Activated naive CD8-positive, alpha-beta T cell treated with anti-CD3 and anti-CD28 coated beads for 36 hours (primary cell): ENCODE measurements around the gene PCSK5. TPM values are rescaled to one million over a fixed set of nuclear protein-coding genes. Genes with fewer than 3 reads are reported as not detected.
"Not testable (repeated sequence)": the region's sequence is repeated elsewhere in the genome, so short reads cannot be mapped to it uniquely, and the experiment has no call there.

Experiments
- DNase-seq: peaks from one replicate; pipeline ENCODE4 v3.0.0; 2021
- H3K27ac Mint-ChIP-seq: one replicate; pipeline ENCODE4 v1.8.0; 2022; ENCODE audit warnings: mild to moderate bottlenecking, moderate library complexity, mixed read lengths
- H3K27me3 Mint-ChIP-seq: one replicate; pipeline ENCODE4 v1.8.0; 2022; ENCODE audit warnings: mild to moderate bottlenecking, mixed read lengths
- H3K36me3 Mint-ChIP-seq: one replicate; pipeline ENCODE4 v1.8.0; 2021; ENCODE audit warnings: mild to moderate bottlenecking, mixed read lengths
- H3K4me1 Mint-ChIP-seq: one replicate; pipeline ENCODE4 v1.8.0; 2021; ENCODE audit warnings: mixed read lengths
- H3K4me3 Mint-ChIP-seq: one replicate; pipeline ENCODE4 v1.8.0; 2022; ENCODE audit warnings: mild to moderate bottlenecking, moderate library complexity, mixed read lengths
- H3K9me3 Mint-ChIP-seq: one replicate; pipeline ENCODE4 v1.8.0; 2022; ENCODE audit warnings: mixed read lengths
- total RNA-seq, 2 experiments: library from RNA; stranded (reverse); gene quantifications; one replicate each; pipeline ENCODE4 v1.2.3, GENCODE V29; 2021

The PCSK5 gene
- total RNA-seq, 2 experiments from 2014 or later = 5.3 to 5.5 TPM

DNA sequence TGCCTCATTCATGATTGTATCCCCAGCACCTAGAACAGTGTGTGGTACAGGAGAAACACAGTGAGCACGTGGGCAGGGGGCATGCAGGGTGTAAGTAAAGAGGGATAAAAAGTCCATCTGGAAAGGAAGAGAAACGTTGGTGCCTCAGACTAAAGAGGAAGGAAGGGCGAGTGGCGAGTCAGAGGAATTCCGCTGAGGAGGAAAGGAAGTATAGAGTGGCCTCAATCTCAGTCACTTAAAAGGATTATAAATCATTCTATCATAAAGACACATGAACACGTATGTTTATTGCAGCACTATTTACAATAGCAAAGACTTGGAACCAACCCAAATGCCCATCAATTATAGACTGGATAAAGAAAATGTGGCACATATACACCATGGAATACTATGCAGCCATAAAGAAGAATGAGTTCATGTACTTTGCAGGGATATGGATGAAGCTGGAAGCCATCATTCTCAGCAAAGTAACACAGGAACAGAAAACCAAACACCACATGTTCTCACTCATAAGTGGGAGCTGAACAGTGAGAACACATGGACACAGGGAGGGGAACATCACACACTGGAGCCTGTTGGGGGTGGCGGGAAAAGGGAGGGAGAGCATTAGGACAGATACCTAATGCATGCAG lies 10.5 kb downstream of the PCSK5 start:
- DNase-seq, H3K4me3 Mint-ChIP-seq, H3K27me3 Mint-ChIP-seq, H3K9me3 Mint-ChIP-seq, H3K27ac Mint-ChIP-seq: not testable (repeated sequence)
- peaks cover 43% of the 10 kb centered on the region for H3K4me1 Mint-ChIP-seq
- H3K36me3 Mint-ChIP-seq = peaks cover 16% of the 10 kb centered on the region

DNA sequence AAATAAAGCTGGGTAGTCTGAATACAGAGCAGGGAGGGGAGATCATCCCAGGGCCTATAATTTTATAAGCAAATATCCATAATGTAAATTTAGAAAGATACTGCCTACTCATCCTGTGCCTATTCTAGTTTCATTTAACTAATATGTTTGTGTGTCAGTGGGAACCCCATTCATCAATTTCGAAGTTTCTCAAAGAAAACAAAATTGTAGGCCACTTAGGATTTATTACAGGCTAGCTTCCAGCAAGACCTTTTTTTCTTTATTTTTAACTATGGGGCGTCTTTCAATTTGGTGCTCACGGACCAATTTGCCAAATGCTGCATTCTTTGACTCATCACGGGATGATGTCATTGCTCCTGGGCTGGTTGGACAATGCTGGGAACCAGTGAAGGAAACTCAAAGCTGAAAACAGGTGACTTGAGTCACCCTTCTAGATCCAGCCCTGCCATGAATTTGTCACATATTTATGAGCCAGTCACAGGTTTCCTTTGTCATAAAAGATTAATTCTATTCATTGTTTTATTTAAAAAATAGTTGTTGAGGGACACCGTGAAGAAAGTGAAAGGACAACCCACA lies 13.4 kb downstream of the PCSK5 start:
- Mint-ChIP-seq H3K4me3 (no peak overlapping the region), H3K36me3 (peaks cover 19% of the 10 kb centered on the region), H3K4me1 (peaks cover 37% of the 10 kb centered on the region), H3K27ac (no peak overlapping the region), H3K27me3 (no peaks in the 10 kb centered on the region), H3K9me3 (peaks cover 5% of the 10 kb centered on the region)
- no peak for DNase-seq

- H3K9me3 Mint-ChIP-seq = peaks cover 5% of the 10 kb centered on the region
Observed at GRCh38 chr9:75904364-75904763, 13.9 kb downstream of the PCSK5 start.

DNA sequence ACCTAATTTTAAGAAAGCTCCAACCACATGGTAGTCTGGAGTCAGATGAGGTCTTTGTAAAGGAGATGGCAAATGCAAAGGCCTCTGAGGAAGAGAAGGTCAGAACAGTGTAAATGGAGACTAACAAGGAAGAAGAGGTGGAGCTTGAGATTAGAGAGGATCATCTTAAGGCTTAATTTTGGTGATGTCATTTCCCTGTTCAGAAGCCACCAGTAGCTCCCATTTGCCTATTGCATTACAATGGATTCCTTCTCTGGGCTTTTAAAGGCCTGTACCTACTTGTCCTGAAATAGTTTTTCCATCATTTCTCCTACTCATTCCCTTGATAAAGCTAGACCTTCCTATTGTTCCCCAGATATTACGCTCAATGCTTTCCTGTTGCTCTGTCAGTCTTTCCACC lies 16.1 kb downstream of the PCSK5 start:
- DNase-seq = no peak
- Mint-ChIP-seq H3K36me3 (peaks cover 9% of the 10 kb centered on the region), H3K9me3 (no peaks in the 10 kb centered on the region), H3K27me3 (no peaks in the 10 kb centered on the region), H3K27ac (no peak overlapping the region), H3K4me1 (peaks cover 47% of the 10 kb centered on the region), H3K4me3 (no peak overlapping the region)

More at GRCh38 chr9:75904364-75904763, 13.9 kb downstream of the PCSK5 start:
- Mint-ChIP-seq H3K4me1 (peaks cover 35% of the 10 kb centered on the region), H3K27ac (no peak overlapping the region), H3K36me3 (peaks cover 18% of the 10 kb centered on the region), H3K4me3 (no peak overlapping the region), H3K27me3 (no peaks in the 10 kb centered on the region)
- DNase-seq = no peak

- Mint-ChIP-seq H3K4me1 (peaks cover 52% of the 10 kb centered on the region), H3K9me3 (no peaks in the 10 kb centered on the region), H3K27me3 (no peaks in the 10 kb centered on the region), H3K36me3 (peaks cover 6% of the 10 kb centered on the region), H3K4me3 (no peak overlapping the region), H3K27ac (no peak overlapping the region)
- no peak for DNase-seq
Observed at GRCh38 chr9:75907329-75907728, 16.9 kb downstream of the PCSK5 start.

DNA sequence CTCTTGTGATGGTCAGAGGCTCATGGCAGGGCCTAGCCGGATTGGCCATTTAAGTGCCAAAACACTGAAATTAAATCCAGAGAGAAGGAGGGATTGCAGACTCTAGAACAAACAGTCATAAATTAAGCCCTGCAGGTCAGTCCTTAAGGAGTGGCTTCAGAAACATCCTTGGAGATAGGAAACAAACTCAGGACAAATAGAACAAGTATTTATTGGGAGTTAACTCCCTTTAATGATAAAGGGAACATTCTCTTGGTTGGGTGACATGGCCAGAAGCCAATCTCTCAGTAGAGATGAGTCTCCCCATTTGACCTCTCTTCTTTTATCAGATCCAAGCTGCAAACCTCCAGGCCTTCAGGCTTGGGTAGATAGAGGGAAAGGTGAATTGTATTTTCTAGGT lies 17.4 kb downstream of the PCSK5 start:
- no peak for DNase-seq
- Mint-ChIP-seq H3K27me3 (no peaks in the 10 kb centered on the region), H3K9me3 (no peaks in the 10 kb centered on the region), H3K4me3 (no peak overlapping the region), H3K4me1 (peaks cover 53% of the 10 kb centered on the region), H3K27ac (no peak overlapping the region), H3K36me3 (peaks cover 6% of the 10 kb centered on the region)

- H3K27me3 Mint-ChIP-seq = no peaks in the 10 kb centered on the region
- H3K27ac Mint-ChIP-seq = no peak overlapping the region
- H3K36me3 Mint-ChIP-seq = peaks cover 8% of the 10 kb centered on the region
- no peak overlapping the region for H3K4me3 Mint-ChIP-seq
- H3K4me1 Mint-ChIP-seq = peaks cover 47% of the 10 kb centered on the region
- peak; percentile 3 for DNase-seq
- H3K9me3 Mint-ChIP-seq = no peaks in the 10 kb centered on the region
Observed at GRCh38 chr9:75909776-75910175, 19.3 kb downstream of the PCSK5 start.

DNA sequence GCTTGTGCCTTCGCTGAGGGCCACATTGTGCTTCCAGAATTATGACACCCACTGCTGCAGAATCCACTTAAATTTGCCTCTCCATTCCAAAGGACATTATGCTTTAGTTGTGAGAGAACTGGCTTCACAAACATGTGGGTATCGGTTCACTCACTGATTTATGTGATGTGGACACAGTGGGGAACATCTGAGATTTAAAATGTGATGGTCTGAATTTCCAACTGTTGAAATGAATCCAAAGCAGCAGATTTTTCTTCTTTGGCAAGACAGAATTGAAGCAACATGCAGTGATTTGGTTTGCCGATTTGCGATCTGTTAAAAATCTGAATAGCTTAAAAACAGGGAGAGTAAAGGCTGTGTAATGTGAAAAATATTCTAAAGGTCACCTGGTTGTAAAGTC lies 20.3 kb downstream of the PCSK5 start:
- Mint-ChIP-seq H3K27me3 (no peaks in the 10 kb centered on the region), H3K27ac (no peak overlapping the region), H3K9me3 (no peaks in the 10 kb centered on the region), H3K4me1 (peaks cover 46% of the 10 kb centered on the region), H3K4me3 (no peak overlapping the region), H3K36me3 (peaks cover 8% of the 10 kb centered on the region)
- no peak for DNase-seq

DNA sequence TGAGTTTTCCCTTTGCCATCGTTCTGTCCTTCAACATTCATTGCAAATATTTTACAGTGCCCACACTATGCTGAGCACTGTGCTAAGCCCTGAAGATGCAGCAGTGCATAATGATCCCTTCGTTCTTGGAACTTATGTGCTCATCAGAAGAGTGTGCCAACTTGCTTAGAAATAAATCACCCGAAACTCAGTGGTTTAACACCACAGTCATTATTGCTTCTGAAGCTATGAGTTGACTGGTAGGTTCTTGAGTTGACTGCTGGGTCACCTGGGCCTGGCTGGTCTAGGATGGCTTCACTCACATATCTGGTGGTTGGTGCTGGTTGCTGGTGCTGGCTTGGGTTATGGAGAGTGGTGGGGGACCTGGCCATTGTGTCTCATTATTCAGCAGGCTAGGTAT lies 20.9 kb downstream of the PCSK5 start:
- Mint-ChIP-seq H3K36me3 (peaks cover 6% of the 10 kb centered on the region), H3K9me3 (no peaks in the 10 kb centered on the region), H3K4me3 (no peak overlapping the region), H3K27ac (no peak overlapping the region), H3K27me3 (no peaks in the 10 kb centered on the region), H3K4me1 (peaks cover 44% of the 10 kb centered on the region)
- no peak for DNase-seq

- H3K36me3 Mint-ChIP-seq = peaks cover 6% of the 10 kb centered on the region
- H3K27ac Mint-ChIP-seq = no peak overlapping the region
- peaks cover 45% of the 10 kb centered on the region for H3K4me1 Mint-ChIP-seq
- H3K4me3 Mint-ChIP-seq = no peak overlapping the region
- no peak for DNase-seq
- H3K27me3 Mint-ChIP-seq = no peaks in the 10 kb centered on the region
- H3K9me3 Mint-ChIP-seq = no peaks in the 10 kb centered on the region
Observed at GRCh38 chr9:75912951-75913350, 22.5 kb downstream of the PCSK5 start.

DNA sequence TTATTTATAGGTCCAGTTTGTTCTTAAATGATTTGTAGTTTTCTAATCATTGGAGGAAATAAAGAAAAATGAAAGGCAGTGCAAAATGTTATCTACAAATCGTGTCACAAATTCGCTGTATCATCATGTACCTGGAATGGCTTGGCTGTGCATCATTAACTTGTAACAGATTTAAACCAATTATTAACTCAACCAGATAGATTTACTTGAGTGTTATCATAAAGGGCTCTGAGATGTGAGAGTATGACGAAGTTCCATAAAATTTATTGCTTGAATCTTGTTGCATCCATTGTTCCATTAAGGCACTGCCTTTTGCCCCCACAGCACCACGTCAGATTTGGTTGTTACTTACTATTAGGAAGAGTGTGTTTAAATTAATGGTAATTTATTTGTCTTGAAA lies 23.5 kb downstream of the PCSK5 start:
- no peaks in the 10 kb centered on the region for H3K9me3 Mint-ChIP-seq
- H3K27ac Mint-ChIP-seq = no peak overlapping the region
- no peak overlapping the region for H3K4me3 Mint-ChIP-seq
- DNase-seq = no peak
- peaks cover 4% of the 10 kb centered on the region for H3K36me3 Mint-ChIP-seq
- no peaks in the 10 kb centered on the region for H3K27me3 Mint-ChIP-seq
- H3K4me1 Mint-ChIP-seq = peaks cover 46% of the 10 kb centered on the region

DNA sequence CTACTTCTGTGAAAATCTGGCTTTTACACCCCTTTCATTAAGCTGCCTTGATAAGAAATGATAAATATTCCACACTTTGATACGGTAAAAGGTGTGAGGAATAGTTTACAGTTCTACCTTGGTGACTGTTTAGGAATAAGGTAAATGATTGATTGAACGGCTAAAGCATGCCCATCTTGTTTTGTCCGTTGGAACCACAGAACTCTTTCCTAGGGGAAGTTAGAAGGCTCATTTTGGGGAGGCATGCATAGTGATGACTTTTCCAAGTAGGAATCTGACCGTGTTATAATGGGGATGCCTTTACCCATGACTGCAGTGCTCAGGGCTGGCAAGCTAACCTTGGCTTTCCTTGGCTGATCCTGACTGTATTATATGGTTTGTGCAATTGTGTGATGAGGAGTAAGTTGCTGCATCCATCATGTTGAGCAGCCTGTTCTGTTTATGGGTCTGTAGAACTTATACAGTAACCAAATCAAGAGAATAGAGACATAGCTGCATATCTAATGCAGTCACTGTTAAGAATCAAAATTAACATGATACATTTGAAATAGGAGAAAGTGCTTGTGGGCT lies 24.5 kb downstream of the PCSK5 start:
- Mint-ChIP-seq H3K27me3 (no peaks in the 10 kb centered on the region), H3K27ac (no peak overlapping the region), H3K36me3 (peaks cover 4% of the 10 kb centered on the region), H3K4me1 (peaks cover 42% of the 10 kb centered on the region), H3K4me3 (no peak overlapping the region), H3K9me3 (no peaks in the 10 kb centered on the region)
- no peak for DNase-seq

DNA sequence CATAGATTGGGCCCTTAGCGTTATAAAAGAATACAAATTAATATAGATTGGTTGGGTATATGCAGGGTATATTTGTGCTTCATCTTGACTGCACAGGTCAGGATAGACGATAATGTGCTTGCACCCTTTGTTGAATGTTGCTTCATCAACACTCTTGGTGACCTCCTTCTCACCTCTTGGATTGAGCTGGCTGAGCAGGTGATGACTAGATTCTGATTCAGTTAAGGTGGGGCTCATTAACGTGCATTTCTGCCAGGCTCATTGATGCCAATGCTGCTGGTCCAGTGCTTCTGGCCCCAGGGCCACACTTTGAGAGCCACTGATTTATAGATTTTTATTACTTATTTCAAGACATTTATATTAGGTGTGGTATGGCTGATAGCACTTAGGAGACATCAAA lies 27.7 kb downstream of the PCSK5 start:
- H3K9me3 Mint-ChIP-seq = peaks cover 2% of the 10 kb centered on the region
- H3K4me3 Mint-ChIP-seq = no peak overlapping the region
- peaks cover 25% of the 10 kb centered on the region for H3K4me1 Mint-ChIP-seq
- no peak overlapping the region for H3K27ac Mint-ChIP-seq
- H3K27me3 Mint-ChIP-seq = no peaks in the 10 kb centered on the region
- H3K36me3 Mint-ChIP-seq = peaks cover under 1% of the 10 kb centered on the region
- DNase-seq = no peak

- H3K9me3 Mint-ChIP-seq = peaks cover 4% of the 10 kb centered on the region
Observed at GRCh38 chr9:75918909-75919308, 28.4 kb downstream of the PCSK5 start.

GRCh38 chr9:75921391-75922127 lies 31.1 kb downstream of the PCSK5 start:
- no peak for DNase-seq
- Mint-ChIP-seq H3K4me3 (no peak overlapping the region), H3K4me1 (peaks cover 32% of the 10 kb centered on the region), H3K27me3 (no peaks in the 10 kb centered on the region), H3K36me3 (peaks cover 4% of the 10 kb centered on the region), H3K9me3 (peaks cover 4% of the 10 kb centered on the region), H3K27ac (no peak overlapping the region)

More at GRCh38 chr9:75918909-75919308, 28.4 kb downstream of the PCSK5 start:
- H3K36me3 Mint-ChIP-seq = peaks cover 2% of the 10 kb centered on the region
- no peaks in the 10 kb centered on the region for H3K27me3 Mint-ChIP-seq
- H3K4me3 Mint-ChIP-seq = no peak overlapping the region
- no peak overlapping the region for H3K27ac Mint-ChIP-seq
- no peak for DNase-seq
- H3K4me1 Mint-ChIP-seq = peaks cover 23% of the 10 kb centered on the region
